ENCODE results near the gene MRPL23. TPM values are rescaled to one million over a fixed set of nuclear protein-coding genes. Genes with fewer than 3 reads are reported as not detected.

The MRPL23 gene
- total and polyA plus RNA-seq, 2 of the 8 experiments (the other 6 are each of a cell fraction or from before 2014, with no cell fraction given), result 86.4 to 244 TPM

GRCh38 chr11:1969035-1969434 is 21.9 kb downstream of the MRPL23 start:
- ChIA-PET CTCF (ENCODE audit: partially characterized antibody) (interaction anchor here (0.8 to 6.6 kb wide), 18 partner anchors 10 to 187 kb away, joined by 3 to 100 read pairs (median 3); no protein-coding TSS in a partner anchor), POLR2A (ENCODE audit: partially characterized antibody) (interaction anchor here (1.1 to 1.9 kb wide), 2 partner anchors 21 to 26 kb away, joined by 5 read pairs; partner anchors contain the start of gene MRPL23)
- no peaks in the 10 kb centered on the region for H3K79me1 ChIP-seq (ENCODE audit: low read depth, low read length)
- no peak overlapping the region for H3K18ac ChIP-seq (ENCODE audit: extremely low read depth, low read length)
- H3K9me3 ChIP-seq (ENCODE audit: insufficient read depth in 2 of 2, low read depth in 1 of 2, low read length in 1 of 2), result no peaks in the 10 kb centered on the region
- H4K20me1 ChIP-seq (replicated peaks in 1 of 2; ENCODE audit: control insufficient read depth in 1 of 2, insufficient read depth in 2 of 2, low read length in 2 of 2), result no peaks in the 10 kb centered on the region
- H3K23me2 ChIP-seq (ENCODE audit: low read depth, low read length), result no peaks in the 10 kb centered on the region
- no peak for DNase-seq (ENCODE audit: low read depth in 1 of 2, low spot score in 2 of 2)
- no peaks in the 10 kb centered on the region for H3K36me3 ChIP-seq (ENCODE audit: control insufficient read depth in 2 of 4, insufficient read depth in 4 of 4, low read length in 3 of 4)
- H3K4me1 ChIP-seq (replicated peaks in 1 of 4; ENCODE audit: control insufficient read depth in 3 of 4, insufficient read depth in 4 of 4, low read length in 3 of 4), result no peaks in the 10 kb centered on the region
- no peak overlapping the region for H4K91ac ChIP-seq (replicated peaks; ENCODE audit: insufficient read length, low read length)
- no peak for FAIRE-seq
- no peak overlapping the region for H3K56ac ChIP-seq (replicated peaks; ENCODE audit: insufficient read length, low read depth, low read length)
- no peak overlapping the region for H3K14ac ChIP-seq (ENCODE audit: insufficient read length)
- no peak overlapping the region for H2AK5ac ChIP-seq (ENCODE audit: low read depth, low read length)
- H3K4ac ChIP-seq (replicated peaks; ENCODE audit: insufficient read length, low read depth, low read length), result no peak overlapping the region
- H2BK12ac ChIP-seq (ENCODE audit: low read depth, low read length), result no peak overlapping the region
- no peaks in the 10 kb centered on the region for H3K79me2 ChIP-seq (ENCODE audit: control insufficient read depth in 1 of 2, insufficient read depth in 2 of 2, low read length in 2 of 2)
- H4K5ac ChIP-seq (ENCODE audit: insufficient read length, low read depth, low read length), result no peak overlapping the region
- TF ChIP-seq EP300 (IDR thresholded peaks at IDR 0.05; ENCODE audit: borderline replicate concordance in 1 of 2, low read depth in 2 of 2, low read length in 2 of 2) (no peak), BACH1 (IDR thresholded peaks at IDR 0.05; ENCODE audit: low read length) (no peak), KDM5A (IDR thresholded peaks at IDR 0.05; ENCODE audit: low read length) (no peak), KDM1A (IDR thresholded peaks at IDR 0.05; ENCODE audit: borderline replicate concordance, low read length) (no peak), ASH2L (IDR thresholded peaks at IDR 0.05; ENCODE audit: low read length) (no peak)
- no peak overlapping the region for H3K4me3 ChIP-seq (ENCODE audit: extremely low read depth in 1 of 4, insufficient read depth in 2 of 4, low read depth in 3 of 4, low read length in 4 of 4)
- H2BK120ac ChIP-seq (replicated peaks; ENCODE audit: low read depth, low read length), result no peak overlapping the region
- H2BK5ac ChIP-seq (ENCODE audit: low read depth, low read length), result no peak overlapping the region
- H2BK20ac ChIP-seq (ENCODE audit: low read length), result no peak overlapping the region
- no peak overlapping the region for H2BK15ac ChIP-seq (ENCODE audit: low read length)
- H3K23ac ChIP-seq (ENCODE audit: insufficient read length), result no peak overlapping the region
- H3K27me3 ChIP-seq (replicated peaks in 1 of 4; ENCODE audit: control insufficient read depth in 3 of 4, extremely low read depth in 1 of 4, insufficient read depth in 3 of 4, low read length in 3 of 4), result no peaks in the 10 kb centered on the region
- H3K4me2 ChIP-seq (ENCODE audit: insufficient read depth in 1 of 2, low read depth in 2 of 2, low read length in 2 of 2), result no peak overlapping the region
- no peak overlapping the region for H2AFZ ChIP-seq (ENCODE audit: low read length)
- H4K8ac ChIP-seq (ENCODE audit: extremely low read depth, insufficient read depth, low read length), result no peak overlapping the region
- WGBS, 2 experiments (ENCODE audit: extremely low coverage in 1 of 2, insufficient coverage in 1 of 2, insufficient read length in 1 of 2, insufficient replicate concordance in 2 of 2, low coverage in 1 of 2, low lambda C conversion rate in 2 of 2, missing lambda C conversion rate in 1 of 2), result no CpG with 5 or more reads among the region's 21 CpGs
- H3K27ac ChIP-seq (ENCODE audit: low read depth, low read length), result no peak overlapping the region
- H3K9ac ChIP-seq (replicated peaks in 1 of 4; ENCODE audit: extremely low read depth in 1 of 4, low read depth in 3 of 4, low read length in 3 of 4), result no peak overlapping the region

Data from H1 (cell line).